GM20000 (cell line): ENCODE measurements around the gene ART3.

Experiments
- DNase-seq: peaks from one replicate; pipeline ENCODE4 v3.0.0; 2012; ENCODE audit warnings: low spot score
- TF ChIP-seq, protein P1 (sequence below): IDR thresholded peaks from 2 replicates; pipeline ENCODE4 v1.5.1; 2012; ENCODE audit warnings: mild to moderate bottlenecking, control low read depth; ENCODE audit errors: extremely low read depth, missing control alignments

ART3 gene

GRCh38 chr4:76053730-76054129 is 20.8 kb upstream of the ART3 start:
- TF ChIP-seq, protein P1, sequence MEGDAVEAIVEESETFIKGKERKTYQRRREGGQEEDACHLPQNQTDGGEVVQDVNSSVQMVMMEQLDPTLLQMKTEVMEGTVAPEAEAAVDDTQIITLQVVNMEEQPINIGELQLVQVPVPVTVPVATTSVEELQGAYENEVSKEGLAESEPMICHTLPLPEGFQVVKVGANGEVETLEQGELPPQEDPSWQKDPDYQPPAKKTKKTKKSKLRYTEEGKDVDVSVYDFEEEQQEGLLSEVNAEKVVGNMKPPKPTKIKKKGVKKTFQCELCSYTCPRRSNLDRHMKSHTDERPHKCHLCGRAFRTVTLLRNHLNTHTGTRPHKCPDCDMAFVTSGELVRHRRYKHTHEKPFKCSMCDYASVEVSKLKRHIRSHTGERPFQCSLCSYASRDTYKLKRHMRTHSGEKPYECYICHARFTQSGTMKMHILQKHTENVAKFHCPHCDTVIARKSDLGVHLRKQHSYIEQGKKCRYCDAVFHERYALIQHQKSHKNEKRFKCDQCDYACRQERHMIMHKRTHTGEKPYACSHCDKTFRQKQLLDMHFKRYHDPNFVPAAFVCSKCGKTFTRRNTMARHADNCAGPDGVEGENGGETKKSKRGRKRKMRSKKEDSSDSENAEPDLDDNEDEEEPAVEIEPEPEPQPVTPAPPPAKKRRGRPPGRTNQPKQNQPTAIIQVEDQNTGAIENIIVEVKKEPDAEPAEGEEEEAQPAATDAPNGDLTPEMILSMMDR: no peak

DNA sequence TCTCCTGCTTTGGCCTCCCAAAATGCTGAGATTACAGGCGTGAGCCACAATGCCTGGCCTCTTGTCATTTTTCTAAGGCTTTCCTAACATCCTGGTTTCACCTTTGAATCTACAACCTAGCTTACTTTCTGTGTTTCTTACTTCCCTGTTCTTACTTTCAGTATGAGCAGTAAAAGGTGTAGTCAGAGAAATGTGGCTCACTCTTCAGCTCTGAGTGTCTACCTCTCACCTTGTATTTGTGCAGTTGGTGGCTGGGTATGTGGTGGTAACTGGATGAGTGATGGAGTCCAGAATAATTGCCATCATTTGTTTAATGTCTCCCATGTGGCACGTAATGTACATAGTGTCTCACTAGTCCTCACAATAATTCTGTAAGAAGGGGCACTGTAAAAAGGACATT is 19.5 kb upstream of the ART3 start:
- TF ChIP-seq, protein P1: no peak
- DNase-seq: peak; percentile 83

More at GRCh38 chr4:76053730-76054129, 20.8 kb upstream of the ART3 start:
- DNase-seq: no peak

GRCh38 chr4:76055421-76055820 is 19.1 kb upstream of the ART3 start:
- DNase-seq: no peak
- TF ChIP-seq, protein P1: no peak

DNA sequence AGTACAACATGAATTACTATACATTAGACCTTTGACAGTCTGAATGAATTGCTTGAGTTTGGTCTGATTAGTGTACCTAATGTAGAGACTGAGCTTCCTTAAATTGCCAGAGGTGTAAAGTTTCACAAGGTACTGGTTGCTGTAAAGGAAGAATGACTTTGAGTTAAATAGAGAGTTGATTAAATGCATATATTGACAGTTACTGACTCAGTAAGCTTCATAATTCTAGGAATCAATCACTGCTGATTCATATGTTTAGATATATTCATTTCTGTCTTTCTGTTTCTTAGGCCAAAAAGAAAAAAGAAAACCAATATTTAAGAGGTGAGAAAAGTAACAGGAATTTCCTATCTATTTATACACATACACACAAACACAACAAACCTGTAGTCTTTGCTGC is 16.2 kb upstream of the ART3 start:
- TF ChIP-seq, protein P1: no peak
- DNase-seq: peak; percentile 55

DNA sequence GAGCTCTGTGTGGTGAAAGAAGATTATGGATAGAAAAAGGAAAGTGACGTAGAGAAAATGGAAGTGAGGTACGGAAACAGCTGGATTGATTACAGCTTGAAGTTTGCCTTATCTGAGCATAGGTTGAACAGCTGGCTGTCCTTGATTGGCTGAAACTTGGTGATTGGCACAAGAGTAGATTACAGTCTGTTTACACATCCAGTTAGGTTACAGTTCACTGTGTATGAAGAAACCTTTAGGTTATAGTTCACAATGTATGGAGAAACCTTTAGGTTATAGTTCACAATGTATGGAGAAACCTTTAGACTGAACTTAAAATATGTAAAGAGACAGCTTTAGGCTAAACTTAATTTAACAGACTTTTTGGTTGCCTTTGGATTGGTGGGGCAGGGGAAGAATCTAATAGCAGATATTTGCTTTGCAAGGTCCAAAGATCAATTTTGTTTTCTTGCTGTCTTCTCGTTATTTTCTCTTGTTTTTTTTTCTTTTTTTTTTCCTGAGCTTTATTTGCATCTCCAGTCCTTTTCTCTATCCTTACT is 15.6 kb upstream of the ART3 start:
- DNase-seq: no peak
- TF ChIP-seq, protein P1: no peak

- TF ChIP-seq, protein P1: no peak
- DNase-seq: no peak
These were observed 14.8 kb upstream of the ART3 start for GRCh38 chr4:76059750-76060149.

DNA sequence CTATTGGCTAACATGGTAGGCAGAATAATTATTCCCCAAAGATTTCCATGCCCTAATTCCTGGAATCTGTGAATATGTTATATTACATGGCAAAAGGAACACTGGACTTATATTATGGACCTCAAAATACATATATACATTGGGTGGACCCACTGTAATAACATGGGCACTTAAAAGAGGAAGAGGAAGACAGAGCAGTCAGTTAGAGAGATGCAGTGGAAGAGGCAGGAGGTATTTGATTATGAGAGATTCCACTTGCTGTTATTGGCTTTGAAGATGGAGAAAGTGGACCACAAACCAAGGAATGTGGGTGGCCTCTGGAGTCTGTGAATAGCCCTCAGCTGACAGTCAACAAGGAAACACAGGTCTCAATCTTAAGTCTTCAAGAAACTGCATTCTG is 14.0 kb upstream of the ART3 start:
- no peak for DNase-seq
- TF ChIP-seq, protein P1: no peak
